ENCODE results near the gene UNC79.

The UNC79 gene

GRCh38 chr14:93727917-93728650, 297.3 kb downstream of the UNC79 start:
- no peak for DNase-seq (ENCODE audit: low read depth)

- no peak for DNase-seq (ENCODE audit: low read depth)
Measured at GRCh38 chr14:93728651-93729016, 297.9 kb downstream of the UNC79 start.

- DNase-seq (ENCODE audit: low read depth): no peak
Measured at GRCh38 chr14:93729993-93730392, 299.3 kb downstream of the UNC79 start.

- DNase-seq (ENCODE audit: low read depth): no peak
Measured at GRCh38 chr14:93731753-93732152, 301.0 kb downstream of the UNC79 start.

GRCh38 chr14:93732524-93732923, 301.8 kb downstream of the UNC79 start:
- DNase-seq (ENCODE audit: low read depth): no peak

- no peak for DNase-seq (ENCODE audit: low read depth)
Measured at GRCh38 chr14:93733231-93733630, 302.5 kb downstream of the UNC79 start.

- DNase-seq (ENCODE audit: low read depth): no peak
Measured at GRCh38 chr14:93733631-93734030, 302.9 kb downstream of the UNC79 start.

- no peak for DNase-seq (ENCODE audit: low read depth)
Measured at GRCh38 chr14:93734086-93734822, 303.5 kb downstream of the UNC79 start.

- no peak for DNase-seq (ENCODE audit: low read depth)
Measured at GRCh38 chr14:93735206-93735605, 304.5 kb downstream of the UNC79 start.

GRCh38 chr14:93736378-93737014, 305.8 kb downstream of the UNC79 start:
- DNase-seq (ENCODE audit: low read depth): no peak

GRCh38 chr14:93737634-93738033, 306.9 kb downstream of the UNC79 start:
- no peak for DNase-seq (ENCODE audit: low read depth)

- no peak for DNase-seq (ENCODE audit: low read depth)
Measured at GRCh38 chr14:93741556-93742230, 311.0 kb downstream of the UNC79 start.

- DNase-seq (ENCODE audit: low read depth): no peak
Measured at GRCh38 chr14:93742761-93743160, 312.0 kb downstream of the UNC79 start.

- DNase-seq (ENCODE audit: low read depth): no peak
Measured at GRCh38 chr14:93743270-93744060, 312.7 kb downstream of the UNC79 start.

GRCh38 chr14:93744176-93744575, 313.4 kb downstream of the UNC79 start:
- DNase-seq (ENCODE audit: low read depth): no peak

GRCh38 chr14:93744876-93745275, 314.1 kb downstream of the UNC79 start:
- DNase-seq (ENCODE audit: low read depth): no peak

- DNase-seq (ENCODE audit: low read depth): no peak
Measured at GRCh38 chr14:93745603-93746273, 315.0 kb downstream of the UNC79 start.

GRCh38 chr14:93747102-93747501, 316.4 kb downstream of the UNC79 start:
- no peak for DNase-seq (ENCODE audit: low read depth)

- DNase-seq (ENCODE audit: low read depth): no peak
Measured at GRCh38 chr14:93747560-93747959, 316.8 kb downstream of the UNC79 start.

GRCh38 chr14:93748208-93749075, 317.7 kb downstream of the UNC79 start:
- DNase-seq (ENCODE audit: low read depth): no peak

All from stimulated activated CD8-positive, alpha-beta memory T cell treated with anti-CD3 and anti-CD28 coated beads, Interleukin-12 subunit alpha, Interleukin-12 subunit beta, amount 100 ng/mL, for 4 hours (primary cell).